ENCODE results near the gene TAF4B.
A peak's percentile ranks its signal among the peaks of the same experiment; 100 is the strongest.
"Not testable (repeated sequence)": the region's sequence is repeated elsewhere in the genome, so short reads cannot be mapped to it uniquely, and the experiment has no call there.

The TAF4B gene

DNA sequence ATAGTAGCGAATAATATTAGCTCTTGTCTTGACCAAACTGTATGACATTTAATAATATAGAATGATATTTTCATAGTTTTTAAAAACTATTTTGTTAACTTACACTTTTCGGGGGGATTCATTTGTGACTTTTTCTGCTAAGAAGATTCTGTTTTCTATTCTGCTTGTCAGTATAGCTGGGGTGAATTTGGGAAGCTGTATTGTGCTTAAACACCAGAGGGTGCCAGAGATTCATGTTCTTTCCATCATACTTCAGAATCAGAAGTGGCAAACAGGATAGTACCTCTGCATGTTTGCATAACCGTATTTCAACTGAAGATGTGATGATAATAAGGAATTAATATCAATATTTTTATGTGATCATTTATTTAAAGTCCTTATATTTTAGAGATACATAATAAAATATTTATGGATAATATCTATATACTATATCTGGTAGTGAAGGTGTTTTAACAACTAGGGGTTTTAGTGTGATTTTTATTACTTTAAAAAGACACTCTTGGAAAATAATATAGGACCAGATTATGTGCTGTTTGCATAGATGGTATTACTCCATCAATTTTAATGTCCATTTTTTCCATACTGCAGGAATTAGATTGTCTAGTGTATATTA, 81.0 kb downstream of the TAF4B start:
- peak; percentile 29 for DNase-seq

DNA sequence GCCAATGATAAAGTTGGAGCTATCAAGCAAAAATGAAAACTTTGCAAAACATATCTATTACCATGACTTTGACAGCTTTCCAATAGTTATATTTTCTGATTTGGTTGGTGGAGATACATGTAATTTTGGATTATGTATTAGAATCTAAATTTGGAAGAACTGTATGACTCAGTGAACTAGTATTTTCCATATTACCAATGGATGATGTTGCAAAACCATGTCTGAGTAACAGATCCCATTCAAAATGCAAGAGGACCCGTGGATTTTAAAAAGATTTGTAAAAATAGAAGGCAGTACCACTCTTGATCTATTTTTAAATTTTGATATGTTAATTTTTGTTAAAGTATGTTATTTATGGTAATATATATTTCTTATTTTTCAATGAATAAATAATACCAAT, 83.0 kb downstream of the TAF4B start:
- no peak for DNase-seq

DNA sequence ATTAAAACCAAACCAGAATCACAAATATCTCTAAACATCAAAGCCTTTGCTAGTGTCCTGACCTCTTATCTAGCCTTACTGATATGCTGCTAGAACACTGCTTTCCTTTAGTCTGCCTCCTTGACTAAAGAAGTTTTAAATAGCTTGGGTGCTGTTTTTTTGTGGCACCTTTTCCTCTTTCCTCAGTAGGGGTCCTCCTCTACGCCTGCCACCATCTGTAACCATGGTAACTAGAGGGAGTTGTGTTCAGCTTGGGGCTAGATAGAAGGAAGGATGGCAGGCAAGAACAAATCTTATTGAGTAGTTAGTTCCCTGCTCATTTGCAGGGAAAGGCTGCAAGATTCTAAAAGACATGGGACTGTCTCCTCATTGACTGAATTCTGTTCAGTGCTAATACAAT, 86.0 kb downstream of the TAF4B start:
- no peak for DNase-seq

DNA sequence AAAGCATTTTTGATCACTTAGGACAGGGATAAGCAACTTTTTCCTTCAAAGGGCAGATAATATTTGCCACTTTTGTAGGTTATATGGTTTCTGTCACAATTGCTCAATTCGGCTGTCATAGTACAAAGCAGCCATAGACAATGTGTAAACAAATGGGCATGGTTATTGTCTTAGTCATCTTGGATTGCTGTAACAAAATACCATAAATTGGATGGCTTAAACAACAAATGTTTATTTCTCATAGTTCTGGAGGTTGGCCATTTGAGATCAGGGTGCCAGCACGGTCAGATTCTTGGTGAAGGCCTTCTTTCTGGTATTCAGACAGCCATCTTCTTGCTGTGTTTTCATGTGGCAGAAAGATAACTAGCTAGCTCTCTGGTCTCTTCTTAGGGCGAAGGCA, 91.2 kb downstream of the TAF4B start:
- DNase-seq: no peak

DNA sequence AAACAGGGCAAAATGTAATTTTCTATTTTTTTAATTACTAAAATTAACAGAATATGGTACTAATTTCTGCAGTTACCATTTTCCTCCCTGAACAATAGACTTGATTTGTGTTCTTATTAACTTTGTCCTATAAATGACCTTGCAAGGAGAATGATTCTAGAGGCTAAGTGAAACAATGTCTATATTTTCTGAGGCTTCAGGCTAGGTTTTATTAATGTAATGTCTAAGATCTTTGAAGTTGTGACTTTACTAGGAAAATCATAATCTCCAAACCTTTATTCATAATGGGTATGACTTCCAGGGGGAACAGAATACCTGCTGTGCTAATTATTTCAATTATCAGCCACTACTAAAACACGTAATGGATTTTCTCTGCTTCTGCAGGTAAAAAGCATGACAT, 94.4 kb downstream of the TAF4B start:
- no peak for DNase-seq

DNA sequence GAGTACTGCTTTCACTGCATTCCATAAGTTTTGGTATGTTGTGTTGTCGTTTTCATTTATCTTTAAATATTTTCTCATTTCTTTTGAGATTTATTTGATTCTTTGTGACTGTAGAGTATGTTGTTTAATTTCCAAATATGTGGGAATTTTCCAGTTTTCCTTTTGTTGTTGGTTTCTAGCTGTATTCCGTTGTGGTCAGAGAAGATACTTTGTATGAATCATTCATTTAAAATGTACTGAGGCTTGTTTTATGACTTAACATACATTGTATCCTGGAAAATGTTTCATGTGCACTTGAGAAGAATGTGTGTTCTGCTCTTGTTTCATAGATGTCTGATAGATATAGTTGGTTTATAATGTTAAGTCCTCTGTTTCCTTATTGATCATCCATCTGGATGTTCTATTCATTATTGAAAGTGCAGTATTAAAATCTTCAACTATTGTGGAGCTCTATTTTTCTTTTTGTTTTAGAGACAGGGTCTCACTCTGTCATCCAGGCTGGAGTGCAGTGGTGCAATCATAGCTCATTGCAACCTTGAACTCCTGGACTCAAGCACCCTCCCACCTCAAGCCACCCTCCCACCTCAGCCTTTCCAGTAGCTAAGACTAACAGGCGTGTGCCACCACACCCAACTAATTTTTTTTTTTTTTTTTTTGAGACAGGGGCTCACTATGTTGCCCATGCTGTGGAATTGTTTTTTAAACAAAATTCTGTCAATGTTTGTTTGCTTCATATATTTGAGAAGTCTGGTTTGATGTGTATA, 96.8 kb downstream of the TAF4B start:
- DNase-seq: no peak

DNA sequence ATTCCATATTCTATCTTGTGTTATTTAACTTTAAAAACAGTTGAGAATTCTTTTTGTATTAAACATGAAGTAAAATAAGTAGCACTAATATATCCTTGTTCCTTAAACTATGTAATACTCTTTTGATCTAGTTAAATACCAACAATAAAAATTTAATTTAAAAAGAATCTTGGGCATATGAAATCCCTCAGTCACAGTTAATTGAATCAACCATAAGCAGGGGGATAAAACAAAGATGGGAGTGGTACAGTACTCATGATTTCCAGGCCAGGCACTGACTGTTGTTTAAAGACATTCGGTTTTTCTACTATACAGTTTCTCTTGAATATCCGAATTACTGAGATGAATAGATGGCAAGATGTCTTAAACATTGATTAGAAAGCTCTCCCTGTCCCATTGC, 99.5 kb downstream of the TAF4B start:
- DNase-seq: no peak

DNA sequence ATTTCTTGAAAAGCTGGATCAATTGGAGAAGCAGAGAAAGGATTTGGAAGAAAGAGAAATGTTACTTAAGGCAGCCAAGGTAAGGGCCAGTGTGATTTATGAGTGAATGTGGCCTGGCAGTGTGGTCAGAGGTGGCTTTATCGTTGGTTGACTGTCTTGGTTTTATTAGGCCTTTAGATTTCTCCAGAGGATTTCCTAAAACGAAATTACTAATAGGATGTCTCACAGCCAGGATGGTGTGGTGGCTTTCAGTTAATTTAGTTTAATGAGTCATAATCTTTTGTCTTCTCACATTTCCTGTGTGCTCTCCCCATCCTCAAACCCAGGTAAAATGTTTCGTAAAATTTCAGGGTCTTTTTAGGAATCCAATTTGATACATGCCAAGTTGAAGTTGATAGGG, 100.8 kb downstream of the TAF4B start:
- DNase-seq: no peak

DNA sequence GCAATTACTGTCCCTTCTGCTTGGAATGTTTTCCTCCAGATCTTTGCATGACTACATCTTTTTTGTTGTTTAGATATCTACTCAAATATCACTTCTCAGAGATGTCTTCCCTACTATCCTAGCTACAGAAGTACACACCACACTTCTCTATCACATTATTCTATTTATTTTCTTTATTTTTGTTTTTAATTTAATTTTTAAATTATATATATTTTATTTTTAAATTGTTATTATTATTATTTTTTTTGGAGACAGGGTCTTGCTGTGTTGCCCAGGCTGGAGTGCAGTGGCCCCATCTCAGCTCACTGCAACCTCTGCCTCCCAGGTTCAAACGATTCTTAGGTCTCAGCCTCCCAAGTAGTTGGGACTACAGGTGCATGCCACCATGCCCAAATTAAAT, 106.7 kb downstream of the TAF4B start:
- no peak for DNase-seq

DNA sequence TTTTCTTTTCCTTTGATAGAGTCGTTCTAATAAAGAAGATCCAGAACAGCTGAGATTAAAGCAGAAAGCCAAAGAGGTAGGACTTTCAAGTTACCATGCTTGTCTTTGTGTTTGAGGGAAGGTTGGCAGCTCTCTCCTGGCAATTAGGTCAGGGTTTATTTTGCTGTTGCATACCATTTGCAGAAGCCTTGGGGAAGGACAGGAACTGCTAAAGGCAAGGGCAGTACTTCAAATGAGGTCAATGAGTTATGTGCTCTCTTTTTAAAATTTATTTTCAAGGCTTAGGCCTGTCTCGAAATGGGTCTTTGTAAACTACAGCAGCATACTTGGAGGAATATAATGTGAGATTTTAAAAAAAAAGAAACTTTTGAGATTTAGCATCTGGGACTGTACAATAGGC, 108.9 kb downstream of the TAF4B start:
- no peak for DNase-seq

DNA sequence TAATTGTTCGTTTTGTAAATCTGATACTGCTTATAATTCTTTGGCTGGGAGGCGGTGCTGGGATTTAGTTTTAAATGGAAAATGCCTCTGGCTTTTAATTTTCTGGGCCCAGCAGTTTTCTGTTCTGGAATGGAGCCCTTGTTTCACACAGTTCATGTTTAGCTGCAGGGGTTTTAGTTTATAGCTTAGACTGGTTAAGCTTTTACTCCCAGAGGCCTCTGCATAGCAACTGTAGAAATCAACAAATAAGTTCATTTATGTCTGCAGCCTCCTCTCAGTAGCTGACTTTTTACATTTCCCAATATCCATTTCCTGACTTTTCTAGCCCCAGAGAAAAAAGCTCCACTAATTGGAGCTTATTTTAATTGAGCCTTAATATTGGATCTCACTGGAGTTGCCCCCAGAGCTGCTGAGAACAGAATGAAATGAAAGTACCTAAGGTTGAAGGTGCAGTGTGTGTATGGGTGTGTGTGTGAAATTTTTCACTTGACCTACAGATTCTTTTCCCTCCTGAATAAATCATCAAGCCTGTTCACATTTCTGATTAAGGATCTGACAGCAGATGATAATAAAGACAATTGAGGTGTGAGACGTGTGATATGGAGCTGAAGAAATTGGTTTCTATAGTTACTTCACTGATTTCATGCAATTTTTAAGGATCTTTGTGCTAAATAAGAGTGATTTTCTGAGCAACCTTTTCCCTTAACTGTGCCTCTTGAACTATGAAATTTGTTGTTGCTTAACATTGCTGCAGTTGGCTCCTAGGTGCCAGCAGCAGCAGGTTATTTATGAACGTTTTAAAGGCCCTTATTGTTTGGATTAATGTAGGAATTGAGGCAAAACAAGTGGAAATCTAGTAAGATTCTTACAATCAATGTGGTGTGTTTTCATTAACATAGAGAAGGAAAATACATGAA, 109.6 kb downstream of the TAF4B start:
- no peak for DNase-seq

DNA sequence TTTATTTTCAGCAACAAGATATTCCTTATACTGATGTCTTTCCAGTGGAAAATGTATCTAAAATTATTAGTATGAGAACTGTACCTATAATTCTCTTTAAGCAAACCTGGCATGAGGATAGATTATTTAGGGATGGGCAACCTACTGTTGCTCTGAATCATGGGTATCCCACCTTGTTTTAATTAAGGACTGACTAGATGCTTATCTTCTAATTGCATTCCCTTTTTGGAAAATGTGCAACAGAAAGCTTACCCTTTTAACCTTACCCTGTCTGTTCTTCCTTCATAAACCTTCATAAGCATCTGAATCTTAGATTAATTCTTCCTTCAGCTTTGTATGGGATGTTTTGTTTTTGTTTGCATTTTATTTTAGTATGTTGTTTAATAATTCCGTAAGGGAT, 110.3 kb downstream of the TAF4B start:
- no peak for DNase-seq

DNA sequence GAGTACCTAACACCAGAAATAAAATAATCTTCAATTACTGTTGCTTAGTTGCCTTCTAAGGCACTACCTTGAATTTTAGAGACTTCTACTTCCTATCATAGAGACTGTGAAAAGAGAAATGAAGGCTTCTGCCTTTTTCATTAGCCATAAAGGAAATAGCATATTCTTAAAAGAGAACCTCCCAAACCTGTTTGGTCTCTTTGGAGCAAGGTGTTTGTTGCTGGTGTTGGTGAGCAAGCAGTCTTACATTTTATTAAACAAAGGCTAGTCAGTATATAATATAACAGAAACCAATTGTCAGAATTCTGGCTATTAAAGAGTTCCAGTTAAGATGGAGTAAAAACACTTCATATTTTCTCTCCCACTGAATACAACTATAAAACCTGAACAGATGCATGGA, 116.4 kb downstream of the TAF4B start:
- no peak for DNase-seq

DNA sequence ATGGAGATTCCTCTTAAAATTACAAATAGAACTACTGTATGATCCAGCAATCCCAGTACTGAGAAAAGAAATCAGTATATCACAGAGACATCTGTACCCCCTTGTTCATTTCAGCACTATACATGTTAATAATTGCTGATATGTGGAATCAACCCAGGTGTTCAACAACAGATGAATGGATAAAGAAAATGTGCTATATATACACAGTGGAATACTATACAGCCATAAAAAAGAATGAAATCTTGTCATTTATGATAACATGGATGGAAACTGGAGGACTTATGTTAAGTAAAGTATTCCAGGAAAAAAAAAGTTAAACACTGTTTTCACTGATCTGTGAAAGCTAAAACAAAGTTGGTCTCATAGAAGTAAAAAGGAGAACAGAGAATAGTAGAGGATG, 124.7 kb downstream of the TAF4B start:
- no peak for DNase-seq

DNA sequence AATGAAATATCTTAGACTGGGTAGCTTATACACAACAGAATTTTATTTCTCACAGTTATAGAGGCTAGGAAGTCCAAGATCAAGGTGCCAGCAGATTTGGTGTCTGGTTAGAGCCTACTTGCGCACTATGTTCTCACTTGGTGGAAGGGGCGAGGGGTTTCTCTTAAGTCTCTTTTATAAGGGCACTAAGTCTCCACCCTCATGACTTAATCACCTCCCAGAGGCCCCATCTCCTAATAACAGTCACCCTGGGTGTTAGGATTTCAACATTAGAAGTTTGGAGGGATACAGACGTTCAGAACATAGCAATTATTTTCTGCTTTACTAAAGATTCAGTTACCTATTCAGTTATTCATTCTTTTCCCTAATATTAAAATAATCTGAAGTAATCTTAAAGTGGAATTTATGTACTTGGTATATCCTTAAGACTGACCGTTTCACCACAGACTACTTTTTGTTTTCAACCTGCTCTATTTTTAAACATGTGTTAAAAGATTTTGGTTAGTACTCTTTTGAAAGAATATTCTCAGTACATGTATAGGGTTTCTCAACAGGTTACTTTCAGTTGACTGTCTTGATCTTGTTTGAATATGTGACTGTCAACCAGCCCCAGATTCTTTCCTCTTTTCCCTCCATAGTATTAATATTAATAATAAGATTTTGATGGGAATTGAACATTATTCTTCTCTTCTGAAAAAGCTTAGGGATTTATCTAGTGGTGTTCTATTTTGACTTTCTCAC, 130.0 kb downstream of the TAF4B start:
- DNase-seq: no peak

DNA sequence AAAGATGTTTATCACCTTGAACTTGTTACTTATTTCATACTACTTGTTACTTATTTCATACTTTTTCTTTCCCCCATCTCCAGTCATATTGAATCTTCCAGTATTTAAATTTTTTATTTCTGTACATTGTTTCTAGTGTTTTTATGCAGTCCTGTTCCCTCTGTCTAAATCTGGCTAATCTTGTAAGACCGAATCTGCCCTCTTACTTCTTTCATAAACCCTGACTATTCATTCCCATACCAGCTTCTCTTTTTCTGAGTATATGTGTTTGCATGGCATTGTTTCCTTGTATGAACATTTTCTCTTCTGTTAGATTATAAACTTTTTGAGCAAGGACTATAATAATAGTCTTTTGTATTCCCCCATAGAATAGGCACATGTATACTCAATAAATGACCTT, 131.7 kb downstream of the TAF4B start:
- DNase-seq: no peak

DNA sequence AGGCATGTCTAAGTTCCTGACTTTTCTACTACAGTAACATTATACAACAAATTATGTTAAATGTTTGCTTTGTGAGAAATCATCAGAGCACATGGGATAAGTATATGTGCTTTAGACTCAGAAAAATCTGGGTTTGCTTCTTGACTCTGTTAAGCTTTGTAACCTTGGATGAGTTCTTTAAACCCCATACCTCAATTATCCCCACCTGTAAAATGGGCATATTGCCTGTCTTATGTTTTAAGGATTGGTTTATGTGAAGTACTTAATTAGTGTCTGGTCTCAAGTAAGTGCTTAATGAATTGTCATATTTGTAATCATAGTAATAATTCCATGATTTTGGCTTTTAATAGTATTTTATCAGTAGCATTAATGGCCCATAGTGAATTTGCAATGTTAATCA, 135.8 kb downstream of the TAF4B start:
- no peak for DNase-seq

DNA sequence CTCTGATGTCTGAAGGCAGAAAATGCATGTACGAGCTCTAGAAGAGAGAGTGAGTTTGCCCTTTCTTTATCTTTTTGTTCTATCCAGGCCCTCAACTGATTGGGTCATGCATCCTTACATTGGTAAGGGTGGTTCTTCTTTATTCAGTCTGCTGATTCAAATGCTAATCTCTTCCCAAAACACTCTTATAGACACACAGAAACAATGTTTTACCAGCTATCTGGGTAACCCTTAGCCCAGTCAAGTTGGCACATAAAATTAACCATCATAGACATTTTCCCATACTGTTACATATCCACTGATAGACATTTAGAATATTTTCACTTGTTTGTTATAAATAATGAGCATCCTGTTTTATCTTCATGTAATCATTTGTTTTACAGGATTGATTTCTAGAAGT, 141.2 kb downstream of the TAF4B start:
- DNase-seq: no peak

DNA sequence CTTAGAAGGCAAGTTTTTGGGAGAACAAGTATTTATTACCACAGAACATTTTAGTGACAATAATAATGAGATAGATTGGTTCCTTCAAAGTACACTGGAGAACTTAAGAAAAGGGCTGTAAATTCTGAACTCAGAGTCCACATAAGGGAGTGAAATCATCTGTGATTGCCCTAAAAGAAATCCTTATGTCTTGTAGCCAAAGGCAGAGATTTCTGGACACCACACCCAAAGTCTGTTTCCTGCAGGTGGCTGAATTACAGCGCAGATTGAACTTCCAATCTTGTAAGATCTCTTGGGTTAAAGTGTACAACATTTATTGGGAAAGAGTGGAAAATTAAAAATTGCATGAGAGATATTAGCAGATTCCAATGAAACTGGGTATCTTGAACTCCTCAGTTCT, 143.8 kb downstream of the TAF4B start:
- DNase-seq: no peak

DNA sequence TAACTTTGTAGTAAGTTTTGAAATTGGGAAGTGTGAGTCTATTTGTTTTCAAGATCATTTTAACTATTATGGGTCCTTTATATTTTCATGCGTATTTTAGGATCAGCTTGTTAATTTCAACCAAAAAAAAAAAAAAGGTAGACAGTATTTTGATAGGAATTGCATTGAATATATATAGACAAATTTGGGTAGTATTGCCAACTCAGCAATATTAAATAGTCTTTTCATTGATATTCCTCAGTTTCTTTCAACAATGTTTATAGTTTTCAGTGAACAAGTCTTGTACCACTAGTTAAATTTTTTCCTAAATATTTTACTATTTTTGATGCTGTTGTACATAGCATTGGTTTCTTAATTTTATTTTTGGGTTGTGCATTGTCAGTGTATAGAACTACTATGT, 149.9 kb downstream of the TAF4B start:
- no peak for DNase-seq

DNA sequence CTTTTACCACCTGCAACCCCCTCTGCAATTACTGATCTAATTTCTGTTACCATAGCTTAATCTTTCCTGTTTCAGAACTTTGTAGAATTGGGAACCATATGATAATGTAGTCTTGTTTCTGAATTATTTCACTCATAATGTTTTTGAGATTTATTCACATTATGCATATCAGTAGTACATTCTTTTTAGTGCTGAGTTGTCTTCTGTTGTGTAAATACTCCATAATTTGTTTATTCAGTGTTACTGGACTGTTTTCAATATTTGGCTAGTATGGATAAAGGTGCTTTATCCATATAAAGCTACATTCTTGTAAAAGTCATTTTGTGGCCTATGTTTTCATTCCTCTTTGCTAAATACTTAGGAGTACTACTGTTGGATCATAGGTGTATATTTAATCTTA, 152.5 kb downstream of the TAF4B start:
- no peak for DNase-seq

DNA sequence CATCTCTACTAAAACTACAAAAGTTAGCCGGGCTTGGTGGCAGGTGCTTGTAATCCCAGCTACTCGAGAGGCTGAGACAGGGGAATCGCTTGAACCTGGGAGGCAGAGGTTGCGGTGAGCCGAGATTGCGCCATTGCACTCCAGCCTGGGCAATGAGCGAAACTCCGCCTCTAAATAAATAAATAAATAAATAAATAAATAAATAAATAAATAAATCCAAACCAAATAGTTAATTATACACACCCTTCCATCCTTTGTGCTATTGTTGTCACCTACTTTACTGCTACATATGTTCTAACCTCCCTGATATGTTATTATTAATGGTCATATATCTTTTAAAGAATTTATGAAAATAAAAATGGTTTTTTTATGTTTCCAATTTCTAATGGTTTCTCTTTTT, 155.3 kb downstream of the TAF4B start:
- not testable (repeated sequence) for DNase-seq
